COLO668 (cell line): ENCODE data around the gene ZSCAN16.
"Not testable (repeated sequence)": the region's sequence is repeated elsewhere in the genome, so short reads cannot be mapped to it uniquely, and the experiment has no call there.

Source experiments
- DNase-seq: peaks from one replicate; lab custom pipeline; 2025; ENCODE audit not compliant: unreplicated experiment; lab: John Stamatoyannopoulos, UW

The ZSCAN16 gene

GRCh38 chr6:28124350-28124970, at the start of gene ZSCAN16:
Gene ZSCAN16 (plus strand): TSS chr6:28124609. CDS start chr6:28125444, 835 bp downstream.
- DNase-seq: peak; percentile 88

GRCh38 chr6:28078050-28078449, 46.4 kb upstream of the ZSCAN16 start:
- DNase-seq: no peak

GRCh38 chr6:28078836-28079235, 45.6 kb upstream of the ZSCAN16 start:
- DNase-seq: no peak

GRCh38 chr6:28080381-28080630, 44.1 kb upstream of the ZSCAN16 start, which contains the start of gene ZNF165:
Gene ZNF165 (plus strand): TSS chr6:28080568. CDS start chr6:28085481, 4,913 bp downstream.
- not testable (repeated sequence) for DNase-seq

GRCh38 chr6:28080631-28081485, 43.6 kb upstream of the ZSCAN16 start:
- DNase-seq: peak; percentile 84

- DNase-seq: no peak
These were observed 43.0 kb upstream of the ZSCAN16 start for GRCh38 chr6:28081486-28081751.

GRCh38 chr6:28082939-28083338, 41.5 kb upstream of the ZSCAN16 start:
- DNase-seq: no peak

GRCh38 chr6:28089054-28089453, 35.4 kb upstream of the ZSCAN16 start:
- no peak for DNase-seq

- no peak for DNase-seq
These were observed 33.4 kb upstream of the ZSCAN16 start for GRCh38 chr6:28090917-28091586.

GRCh38 chr6:28102222-28102621, 22.2 kb upstream of the ZSCAN16 start:
- not testable (repeated sequence) for DNase-seq

- DNase-seq: not testable (repeated sequence)
These were observed 21.7 kb upstream of the ZSCAN16 start for GRCh38 chr6:28102699-28103098.

- peak; percentile 81 for DNase-seq
These were observed 19.8 kb upstream of the ZSCAN16 start for GRCh38 chr6:28104392-28105244.

- DNase-seq: no peak
These were observed 19.2 kb upstream of the ZSCAN16 start for GRCh38 chr6:28105245-28105639.

GRCh38 chr6:28107506-28107905, 16.9 kb upstream of the ZSCAN16 start:
- no peak for DNase-seq

GRCh38 chr6:28111964-28112363, 12.4 kb upstream of the ZSCAN16 start:
- no peak for DNase-seq

GRCh38 chr6:28115799-28116198, 8.6 kb upstream of the ZSCAN16 start:
- no peak for DNase-seq

- no peak for DNase-seq
These were observed 6.9 kb upstream of the ZSCAN16 start for GRCh38 chr6:28117386-28118050.

- DNase-seq: no peak
These were observed 6.2 kb upstream of the ZSCAN16 start for GRCh38 chr6:28118217-28118616.

- DNase-seq: no peak
These were observed 2.5 kb upstream of the ZSCAN16 start for GRCh38 chr6:28121876-28122275.

- DNase-seq: not testable (repeated sequence)
These were observed 2.1 kb upstream of the ZSCAN16 start for GRCh38 chr6:28122283-28122682.

- no peak for DNase-seq
These were observed 553 bp downstream of the ZSCAN16 start for GRCh38 chr6:28124971-28125353.
